ENCODE results near the gene PDE3A. TPM values are rescaled to one million over a fixed set of nuclear protein-coding genes. Genes with fewer than 3 reads are reported as not detected.
A peak's percentile ranks its signal among the peaks of the same experiment; 100 is the strongest.

The PDE3A gene
- total and polyA plus RNA-seq, 2 experiments from 2014 or later = 1.8 to 2.7 TPM

GRCh38 chr12:20646239-20646827 lies 278.0 kb downstream of the PDE3A start:
- Histone ChIP-seq H3K27me3 (no peaks in the 10 kb centered on the region), H3K27ac (no peak overlapping the region), H3K4me3 (no peak overlapping the region), H3K4me1 (ENCODE audit: low read depth) (no peaks in the 10 kb centered on the region), H3K36me3 (no peaks in the 10 kb centered on the region), H3K9me3 (ENCODE audit: low read depth) (no peaks in the 10 kb centered on the region)
- DNase-seq (ENCODE audit: low read depth in 1 of 2, low spot score in 1 of 2) = peak; percentile 57 to 74
- TF ChIP-seq CTCF (IDR thresholded peaks at IDR 0.05; ENCODE audit: low read depth, low read length) = peak; percentile 62

GRCh38 chr12:20653871-20654270 lies 285.5 kb downstream of the PDE3A start:
- no peaks in the 10 kb centered on the region for H3K36me3 ChIP-seq
- DNase-seq (ENCODE audit: low read depth in 1 of 2, low spot score in 1 of 2) = no peak
- TF ChIP-seq CTCF (IDR thresholded peaks at IDR 0.05; ENCODE audit: low read depth, low read length) = no peak
- no peaks in the 10 kb centered on the region for H3K9me3 ChIP-seq (ENCODE audit: low read depth)
- no peaks in the 10 kb centered on the region for H3K4me1 ChIP-seq (ENCODE audit: low read depth)
- no peak overlapping the region for H3K4me3 ChIP-seq
- H3K27ac ChIP-seq = no peak overlapping the region
- H3K27me3 ChIP-seq = no peaks in the 10 kb centered on the region

GRCh38 chr12:20656600-20656999 lies 288.3 kb downstream of the PDE3A start:
- H3K27ac ChIP-seq = no peak overlapping the region
- H3K27me3 ChIP-seq = no peaks in the 10 kb centered on the region
- H3K36me3 ChIP-seq = no peaks in the 10 kb centered on the region
- H3K4me1 ChIP-seq (ENCODE audit: low read depth) = no peaks in the 10 kb centered on the region
- no peak overlapping the region for H3K4me3 ChIP-seq
- no peak for DNase-seq (ENCODE audit: low read depth in 1 of 2, low spot score in 1 of 2)
- no peak for TF ChIP-seq CTCF (IDR thresholded peaks at IDR 0.05; ENCODE audit: low read depth, low read length)
- no peaks in the 10 kb centered on the region for H3K9me3 ChIP-seq (ENCODE audit: low read depth)

- no peaks in the 10 kb centered on the region for H3K4me1 ChIP-seq (ENCODE audit: low read depth)
- H3K27ac ChIP-seq = no peak overlapping the region
- no peak for DNase-seq (ENCODE audit: low read depth in 1 of 2, low spot score in 1 of 2)
- no peak for TF ChIP-seq CTCF (IDR thresholded peaks at IDR 0.05; ENCODE audit: low read depth, low read length)
- H3K9me3 ChIP-seq (ENCODE audit: low read depth) = no peaks in the 10 kb centered on the region
- no peak overlapping the region for H3K4me3 ChIP-seq
- no peaks in the 10 kb centered on the region for H3K36me3 ChIP-seq
- no peaks in the 10 kb centered on the region for H3K27me3 ChIP-seq
These were observed 289.2 kb downstream of the PDE3A start for GRCh38 chr12:20657496-20657895.

- H3K36me3 ChIP-seq = no peaks in the 10 kb centered on the region
- no peaks in the 10 kb centered on the region for H3K27me3 ChIP-seq
- no peaks in the 10 kb centered on the region for H3K4me1 ChIP-seq (ENCODE audit: low read depth)
- TF ChIP-seq CTCF (IDR thresholded peaks at IDR 0.05; ENCODE audit: low read depth, low read length) = no peak
- H3K9me3 ChIP-seq (ENCODE audit: low read depth) = no peaks in the 10 kb centered on the region
- H3K27ac ChIP-seq = no peak overlapping the region
- no peak overlapping the region for H3K4me3 ChIP-seq
- no peak for DNase-seq (ENCODE audit: low read depth in 1 of 2, low spot score in 1 of 2)
These were observed 313.0 kb downstream of the PDE3A start for GRCh38 chr12:20681334-20681733.

Measured in cardiac muscle cell (in vitro differentiated cells and primary cell).